ENCODE data around the gene CTSA. TPM values are rescaled to one million over a fixed set of nuclear protein-coding genes. Genes with fewer than 3 reads are reported as not detected.
A peak's percentile ranks its signal among the peaks of the same experiment; 100 is the strongest.

The CTSA gene
- total RNA-seq, 1 donor from 2014 or later, result 69.0 TPM

DNA sequence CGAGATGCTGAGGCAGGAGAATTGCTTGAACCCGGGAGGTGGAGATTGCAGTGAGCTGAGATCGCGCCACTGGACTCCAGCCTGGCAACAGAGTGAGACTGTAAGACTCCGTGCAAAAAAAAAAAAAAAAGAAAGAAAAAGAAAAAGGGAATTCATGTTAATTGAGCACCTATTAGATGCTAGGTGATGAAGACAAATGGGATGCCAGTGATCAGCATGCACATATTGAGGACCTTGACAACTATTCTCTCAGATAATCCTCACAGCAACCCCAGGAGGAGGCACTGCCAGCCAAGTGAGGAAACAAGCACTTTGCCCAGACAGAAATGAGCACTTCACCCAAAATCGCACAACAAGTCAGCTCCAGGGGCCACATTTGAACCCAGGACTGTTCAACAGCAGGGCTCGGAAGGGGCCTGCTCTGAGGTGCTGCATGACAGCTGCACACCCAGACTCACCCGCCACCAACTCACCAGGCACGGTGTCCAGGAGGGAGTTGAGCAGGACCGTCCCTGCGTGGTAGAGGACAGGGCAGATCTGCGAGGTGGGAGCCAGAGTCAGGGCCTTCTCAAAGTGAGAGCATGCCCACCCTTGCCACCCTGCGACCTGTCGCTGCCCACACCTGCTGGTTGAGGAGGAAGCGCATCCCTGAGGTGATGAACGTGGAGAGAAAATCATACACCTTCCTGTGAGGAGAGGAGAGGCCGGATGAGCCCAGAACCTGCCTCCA lies 16.2 kb downstream of the CTSA start:
- H2AFZ ChIP-seq (ENCODE audit: low read depth, low read length), result no peak overlapping the region
- Mint-ChIP-seq H3K4me3 (ENCODE audit: unreplicated experiment) (no peak overlapping the region), H3K27ac (ENCODE audit: unreplicated experiment) (no peak overlapping the region), H3K9me3 (ENCODE audit: unreplicated experiment) (peaks cover 10% of the 10 kb centered on the region), H3K4me1 (ENCODE audit: low read depth, unreplicated experiment) (peaks cover 12% of the 10 kb centered on the region), H3K36me3 (ENCODE audit: low read depth, unreplicated experiment) (peaks cover 34% of the 10 kb centered on the region), H3K27me3 (ENCODE audit: low read depth, unreplicated experiment) (no peaks in the 10 kb centered on the region)
- H3K9me3 ChIP-seq (ENCODE audit: insufficient read depth, low read depth, low read length), result no peaks in the 10 kb centered on the region
- peaks cover 26% of the 10 kb centered on the region for H3K4me1 ChIP-seq (ENCODE audit: insufficient read depth, low read length)
- H4K20me1 ChIP-seq (ENCODE audit: insufficient read depth, low read length), result peaks cover 3% of the 10 kb centered on the region
- H3K27ac ChIP-seq (ENCODE audit: low read depth, low read length), result no peak overlapping the region
- H3K36me3 ChIP-seq (ENCODE audit: insufficient read depth, low read length), result peaks cover 2% of the 10 kb centered on the region
- DNase-seq (ENCODE audit: low read depth) (no peak), FAIRE-seq (no peak)
- H3K4me3 ChIP-seq (ENCODE audit: insufficient read depth, low read depth, low read length), result no peak overlapping the region
- TF ChIP-seq EZH2 (IDR thresholded peaks at IDR 0.05; ENCODE audit: insufficient read depth, low read length), result no peak
- TF ChIP-seq, protein P1, sequence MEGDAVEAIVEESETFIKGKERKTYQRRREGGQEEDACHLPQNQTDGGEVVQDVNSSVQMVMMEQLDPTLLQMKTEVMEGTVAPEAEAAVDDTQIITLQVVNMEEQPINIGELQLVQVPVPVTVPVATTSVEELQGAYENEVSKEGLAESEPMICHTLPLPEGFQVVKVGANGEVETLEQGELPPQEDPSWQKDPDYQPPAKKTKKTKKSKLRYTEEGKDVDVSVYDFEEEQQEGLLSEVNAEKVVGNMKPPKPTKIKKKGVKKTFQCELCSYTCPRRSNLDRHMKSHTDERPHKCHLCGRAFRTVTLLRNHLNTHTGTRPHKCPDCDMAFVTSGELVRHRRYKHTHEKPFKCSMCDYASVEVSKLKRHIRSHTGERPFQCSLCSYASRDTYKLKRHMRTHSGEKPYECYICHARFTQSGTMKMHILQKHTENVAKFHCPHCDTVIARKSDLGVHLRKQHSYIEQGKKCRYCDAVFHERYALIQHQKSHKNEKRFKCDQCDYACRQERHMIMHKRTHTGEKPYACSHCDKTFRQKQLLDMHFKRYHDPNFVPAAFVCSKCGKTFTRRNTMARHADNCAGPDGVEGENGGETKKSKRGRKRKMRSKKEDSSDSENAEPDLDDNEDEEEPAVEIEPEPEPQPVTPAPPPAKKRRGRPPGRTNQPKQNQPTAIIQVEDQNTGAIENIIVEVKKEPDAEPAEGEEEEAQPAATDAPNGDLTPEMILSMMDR (IDR thresholded peaks at IDR 0.05; ENCODE audit: insufficient read depth, low read depth, low read length), result no peak
- no peak overlapping the region for H3K4me2 ChIP-seq (ENCODE audit: low read length)
- no peak overlapping the region for H3K9ac ChIP-seq (ENCODE audit: low read length)
- H3K79me2 ChIP-seq (ENCODE audit: insufficient read depth, low read length), result peaks cover 2% of the 10 kb centered on the region
- no peaks in the 10 kb centered on the region for H3K27me3 ChIP-seq (ENCODE audit: insufficient read depth, low read length)

DNA sequence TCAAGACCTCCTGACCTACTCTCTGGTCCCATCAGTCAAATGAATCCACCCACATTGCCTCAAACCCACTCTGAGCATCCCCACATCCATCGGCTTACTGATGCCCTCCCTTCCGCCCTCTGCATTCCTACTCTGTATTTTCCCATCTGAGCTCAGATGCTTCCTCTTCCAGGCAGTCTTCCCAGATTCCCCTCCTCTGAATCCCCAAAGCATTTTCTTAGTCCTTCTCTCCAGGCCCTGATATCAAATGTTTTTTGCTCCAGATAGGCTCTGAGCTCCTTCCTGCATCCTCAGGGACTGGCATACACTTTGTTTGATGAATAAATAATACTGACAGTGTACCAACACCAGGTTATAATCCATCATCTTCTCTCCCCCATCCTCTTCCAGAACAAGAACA lies 16.9 kb downstream of the CTSA start:
- TF ChIP-seq, protein P1 (IDR thresholded peaks at IDR 0.05; ENCODE audit: insufficient read depth, low read depth, low read length), result no peak
- TF ChIP-seq EZH2 (IDR thresholded peaks at IDR 0.05; ENCODE audit: insufficient read depth, low read length), result no peak
- H3K9me3 Mint-ChIP-seq (ENCODE audit: unreplicated experiment), result peaks cover 10% of the 10 kb centered on the region
- H3K4me1 Mint-ChIP-seq (ENCODE audit: low read depth, unreplicated experiment), result peaks cover 14% of the 10 kb centered on the region
- no peak for DNase-seq (ENCODE audit: low read depth)
- peaks cover 3% of the 10 kb centered on the region for H4K20me1 ChIP-seq (ENCODE audit: insufficient read depth, low read length)
- peaks cover 2% of the 10 kb centered on the region for H3K79me2 ChIP-seq (ENCODE audit: insufficient read depth, low read length)
- H3K4me1 ChIP-seq (ENCODE audit: insufficient read depth, low read length), result peaks cover 28% of the 10 kb centered on the region
- H2AFZ ChIP-seq (ENCODE audit: low read depth, low read length), result no peak overlapping the region
- no peaks in the 10 kb centered on the region for H3K27me3 ChIP-seq (ENCODE audit: insufficient read depth, low read length)
- H3K27ac Mint-ChIP-seq (ENCODE audit: unreplicated experiment), result peak overlapping the region; percentile 66
- H3K4me3 ChIP-seq (ENCODE audit: insufficient read depth, low read depth, low read length), result no peak overlapping the region
- H3K27me3 Mint-ChIP-seq (ENCODE audit: low read depth, unreplicated experiment), result no peaks in the 10 kb centered on the region
- H3K4me3 Mint-ChIP-seq (ENCODE audit: unreplicated experiment), result peak overlapping the region; percentile 64
- peaks cover 2% of the 10 kb centered on the region for H3K36me3 ChIP-seq (ENCODE audit: insufficient read depth, low read length)
- peaks cover 33% of the 10 kb centered on the region for H3K36me3 Mint-ChIP-seq (ENCODE audit: low read depth, unreplicated experiment)
- FAIRE-seq, result no peak
- no peak overlapping the region for H3K9ac ChIP-seq (ENCODE audit: low read length)
- H3K9me3 ChIP-seq (ENCODE audit: insufficient read depth, low read depth, low read length), result no peaks in the 10 kb centered on the region
- no peak overlapping the region for H3K4me2 ChIP-seq (ENCODE audit: low read length)
- H3K27ac ChIP-seq (ENCODE audit: low read depth, low read length), result no peak overlapping the region

DNA sequence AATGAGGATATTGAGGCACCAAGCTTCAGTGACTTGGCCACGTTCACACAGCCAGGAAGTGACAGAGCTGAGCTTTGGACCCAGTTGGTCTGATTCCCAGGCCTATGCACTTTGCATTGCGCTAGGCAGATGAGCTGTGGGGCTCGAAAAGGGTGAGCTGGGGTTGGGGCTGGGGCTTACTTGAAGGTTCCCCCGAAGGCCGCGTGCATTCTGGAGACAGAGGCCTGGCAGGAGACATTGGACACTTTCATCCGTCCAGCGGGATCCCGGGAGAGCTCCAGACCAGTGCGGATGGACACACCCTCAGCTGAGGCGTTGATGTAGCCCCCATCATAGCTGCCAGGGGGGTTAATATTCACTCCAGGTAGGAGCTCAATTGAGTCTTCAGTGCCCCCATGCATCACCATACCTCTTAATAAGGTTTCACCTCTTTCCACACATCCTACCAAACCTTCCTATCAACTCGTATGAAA lies 18.2 kb downstream of the CTSA start:
- Histone ChIP-seq H4K20me1 (ENCODE audit: insufficient read depth, low read length) (peaks cover 3% of the 10 kb centered on the region), H3K9me3 (ENCODE audit: insufficient read depth, low read depth, low read length) (no peaks in the 10 kb centered on the region), H2AFZ (ENCODE audit: low read depth, low read length) (no peak overlapping the region), H3K9ac (ENCODE audit: low read length) (no peak overlapping the region), H3K4me2 (ENCODE audit: low read length) (no peak overlapping the region), H3K4me3 (ENCODE audit: insufficient read depth, low read depth, low read length) (no peak overlapping the region), H3K27ac (ENCODE audit: low read depth, low read length) (no peak overlapping the region), H3K36me3 (ENCODE audit: insufficient read depth, low read length) (peaks cover 2% of the 10 kb centered on the region), H3K79me2 (ENCODE audit: insufficient read depth, low read length) (peaks cover 2% of the 10 kb centered on the region), H3K4me1 (ENCODE audit: insufficient read depth, low read length) (peaks cover 28% of the 10 kb centered on the region), H3K27me3 (ENCODE audit: insufficient read depth, low read length) (no peaks in the 10 kb centered on the region)
- Mint-ChIP-seq H3K4me3 (ENCODE audit: unreplicated experiment) (no peak overlapping the region), H3K36me3 (ENCODE audit: low read depth, unreplicated experiment) (peaks cover 32% of the 10 kb centered on the region), H3K4me1 (ENCODE audit: low read depth, unreplicated experiment) (peaks cover 14% of the 10 kb centered on the region), H3K9me3 (ENCODE audit: unreplicated experiment) (peaks cover 10% of the 10 kb centered on the region), H3K27ac (ENCODE audit: unreplicated experiment) (no peak overlapping the region), H3K27me3 (ENCODE audit: low read depth, unreplicated experiment) (no peaks in the 10 kb centered on the region)
- no peak for FAIRE-seq
- no peak for DNase-seq (ENCODE audit: low read depth)
- TF ChIP-seq EZH2 (IDR thresholded peaks at IDR 0.05; ENCODE audit: insufficient read depth, low read length), result no peak
- TF ChIP-seq, protein P1 (IDR thresholded peaks at IDR 0.05; ENCODE audit: insufficient read depth, low read depth, low read length), result no peak

Data from astrocyte (in vitro differentiated cells and primary cell).